GM06990 (cell line): Measurements from ENCODE around the gene PTGES3L.

Experiments
- DNase-seq: peaks from one replicate; pipeline ENCODE4 v3.0.0-alpha.2; 2011; ENCODE audit not compliant: insufficient read length; ENCODE audit errors: extremely low read depth
- H3K27me3 ChIP-seq: replicated peaks from 2 replicates; pipeline ENCODE4 v1.6.0; 2011; ENCODE audit warnings: low read length; ENCODE audit not compliant: control insufficient read depth, insufficient read depth
- H3K36me3 ChIP-seq: 2 replicates; pipeline ENCODE4 v1.5.1; 2011; ENCODE audit warnings: low read length; ENCODE audit not compliant: control insufficient read depth, insufficient read depth
- H3K4me3 ChIP-seq: replicated peaks from 2 replicates; pipeline ENCODE4 v1.5.1; 2011; ENCODE audit warnings: low read depth, mild to moderate bottlenecking, control low read depth, low read length
- CTCF ChIP-seq: IDR thresholded peaks from 2 replicates; pipeline ENCODE4 v1.5.1; 2011; ENCODE audit warnings: low read length, control low read depth, mild to moderate bottlenecking, inconsistent platforms; ENCODE audit not compliant: insufficient read depth, poor library complexity, severe bottlenecking

PTGES3L gene

DNA sequence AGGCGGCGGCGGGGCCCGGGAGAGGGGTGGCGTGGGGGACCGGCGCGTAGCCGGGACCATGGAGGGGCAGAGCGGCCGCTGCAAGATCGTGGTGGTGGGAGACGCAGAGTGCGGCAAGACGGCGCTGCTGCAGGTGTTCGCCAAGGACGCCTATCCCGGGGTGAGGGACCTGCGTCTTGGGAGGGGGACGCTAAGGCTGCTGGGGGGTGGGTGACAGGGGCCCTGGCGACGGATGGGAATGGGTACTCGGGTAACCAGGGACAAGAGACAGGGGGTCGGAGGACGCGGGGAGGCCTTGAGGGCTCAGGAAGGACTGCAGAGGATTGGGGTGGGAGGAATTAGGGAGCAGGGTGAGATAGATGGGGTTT is 45.4 kb upstream of the PTGES3L start:
- Histone ChIP-seq H3K4me3 (no peak overlapping the region), H3K36me3 (no peaks in the 10 kb centered on the region), H3K27me3 (peaks cover 1% of the 10 kb centered on the region; the same call in 1 of the 2 replicates)
- DNase-seq = no peak
- no peak for TF ChIP-seq CTCF

GRCh38 chr17:43024407-43025289 is 44.8 kb upstream of the PTGES3L start, which contains the start of gene RND2:
Gene RND2, plus strand, starts transcription at chr17:43025231. Its CDS starts 117 bp downstream, at chr17:43025348.
- TF ChIP-seq CTCF = peak; percentile 78
- DNase-seq = peak; percentile 73
- H3K4me3 ChIP-seq = peak within 1 kb of the TSS; percentile 56

GRCh38 chr17:43021741-43022512 is 42.0 kb upstream of the PTGES3L start, which contains the start of gene VAT1:
Gene VAT1, minus strand, starts transcription at chr17:43022385. Its CDS starts 63 bp downstream, at chr17:43022322.
- Histone ChIP-seq H3K36me3 (no peaks in the 10 kb centered on the region), H3K27me3 (no peaks in the 10 kb centered on the region; the same call in 1 of the 2 replicates), H3K4me3 (peak within 1 kb of the TSS; percentile 72)
- no peak for TF ChIP-seq CTCF
- peak; percentile 78 for DNase-seq

More at GRCh38 chr17:43024407-43025289, 44.8 kb upstream of the PTGES3L start, which contains the start of gene RND2:
- Histone ChIP-seq H3K27me3 (peaks cover 1% of the 10 kb centered on the region; the same call in 1 of the 2 replicates), H3K36me3 (no peaks in the 10 kb centered on the region)

DNA sequence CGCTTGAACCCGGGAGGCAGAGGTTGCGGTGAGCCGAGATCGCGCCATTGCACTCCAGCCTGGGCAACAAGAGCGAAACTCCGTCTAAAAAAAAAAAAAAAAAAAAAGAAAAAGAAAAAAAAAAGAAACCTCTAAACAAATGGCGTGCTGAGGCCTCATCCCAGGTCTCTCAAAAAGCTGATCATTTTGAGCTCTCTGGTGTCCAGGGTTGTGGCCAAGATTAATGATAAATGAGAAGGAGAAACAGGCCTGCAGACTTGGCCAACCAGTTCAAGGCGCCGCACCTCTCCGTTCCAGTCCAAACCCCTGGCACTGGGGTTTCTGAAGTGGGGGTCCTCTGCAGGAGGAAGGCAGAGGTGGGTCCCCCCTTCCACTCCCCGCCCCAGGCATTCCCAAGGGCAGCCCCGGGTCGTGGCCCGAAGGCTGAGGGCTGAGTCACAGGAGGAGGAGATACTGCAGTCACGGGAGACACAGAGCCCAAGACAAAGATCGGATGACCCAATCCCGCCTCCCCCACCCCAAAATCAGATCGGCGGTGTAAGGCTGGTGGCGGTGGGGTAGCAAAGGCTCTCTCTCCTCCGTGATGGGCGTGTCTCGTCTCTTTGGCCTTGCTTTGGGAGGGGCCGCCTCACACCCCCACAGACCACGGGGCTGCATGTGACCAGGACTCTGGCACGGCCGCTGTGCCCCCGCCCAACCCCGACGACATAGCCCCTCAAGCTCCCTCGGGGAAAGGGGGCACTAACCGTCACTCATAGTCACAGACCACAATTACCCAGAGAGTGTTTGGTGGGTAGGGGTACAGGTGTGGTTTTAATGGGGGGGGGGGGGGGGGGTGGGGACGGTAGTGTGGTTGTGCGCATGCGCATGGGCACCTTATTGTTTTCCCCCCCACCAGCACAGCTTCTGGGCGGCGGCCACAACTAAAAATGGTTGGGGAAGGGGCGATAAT is 41.2 kb upstream of the PTGES3L start:
- DNase-seq = no peak
- no peaks in the 10 kb centered on the region; the same call in 1 of the 2 replicates for H3K27me3 ChIP-seq
- peak overlapping the region; percentile 72 for H3K4me3 ChIP-seq
- no peaks in the 10 kb centered on the region for H3K36me3 ChIP-seq
- TF ChIP-seq CTCF = no peak

DNA sequence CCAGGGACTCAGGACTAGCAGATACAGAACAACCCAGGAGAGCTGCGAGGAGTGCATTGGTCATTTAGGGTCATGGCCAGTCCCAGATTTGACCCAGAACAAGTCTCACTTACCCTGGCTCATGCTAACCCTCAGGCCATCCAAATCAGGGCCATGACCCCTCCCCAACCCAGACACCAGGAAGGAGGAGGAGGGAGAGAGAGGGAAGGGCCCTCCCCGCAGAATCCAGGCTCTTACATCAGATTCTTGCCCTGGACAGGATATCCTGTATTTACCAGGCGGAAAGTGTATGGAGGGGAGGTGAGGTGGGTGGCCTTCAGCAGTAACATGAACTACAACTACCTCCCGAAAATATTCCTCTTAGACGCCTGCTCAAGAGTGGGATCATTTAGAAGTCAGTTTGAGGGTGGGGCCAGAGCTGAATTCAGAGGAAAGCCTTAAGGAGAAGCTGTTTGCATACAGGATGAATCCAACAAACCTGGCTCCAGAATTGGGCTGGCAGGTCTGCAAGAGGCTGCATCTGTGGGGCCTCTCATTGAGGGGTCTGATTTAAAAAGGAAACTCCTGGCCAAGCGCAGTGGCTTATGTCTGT is 40.2 kb upstream of the PTGES3L start:
- Histone ChIP-seq H3K36me3 (no peaks in the 10 kb centered on the region), H3K4me3 (no peak overlapping the region), H3K27me3 (no peaks in the 10 kb centered on the region)
- no peak for DNase-seq
- no peak for TF ChIP-seq CTCF
